ENCODE data around the gene ERICH3. TPM values are rescaled to one million over a fixed set of nuclear protein-coding genes. Genes with fewer than 3 reads are reported as not detected.

Gene ERICH3
- total RNA-seq, 1 donor from 2014 or later = not detected

DNA sequence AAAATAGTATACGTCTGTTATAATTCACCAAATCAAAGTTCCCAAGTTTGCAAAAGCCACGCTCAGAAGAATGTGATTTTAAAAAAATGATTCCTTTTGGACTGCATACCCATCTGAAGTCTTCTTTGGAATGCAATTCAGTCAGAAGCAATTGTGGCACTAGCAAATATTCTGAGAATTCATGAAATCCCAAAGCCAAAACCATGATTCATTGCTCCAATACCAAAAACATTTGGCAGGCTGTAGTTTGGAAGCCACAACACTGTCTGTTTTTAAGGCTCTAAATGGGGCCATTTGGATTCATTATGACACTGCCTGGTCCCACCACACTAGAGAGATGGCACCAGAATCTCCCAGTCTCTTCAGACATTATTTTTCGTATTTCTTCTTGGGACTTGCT lies 139.4 kb downstream of the ERICH3 start:
- H3K27me3 Mint-ChIP-seq (ENCODE audit: insufficient read depth, low read depth) = no peaks in the 10 kb centered on the region
- no peaks in the 10 kb centered on the region for H3K36me3 Mint-ChIP-seq
- no peak overlapping the region for H3K4me3 Mint-ChIP-seq
- Histone ChIP-seq H3K27me3 (no peaks in the 10 kb centered on the region), H3F3A (ENCODE audit: low read depth) (no peaks in the 10 kb centered on the region), H3K9ac (no peak overlapping the region), H3K27ac (no peak overlapping the region), H3K4me1 (no peaks in the 10 kb centered on the region), H3K79me2 (ENCODE audit: low read depth) (no peaks in the 10 kb centered on the region), H3K4me3 (no peak overlapping the region), H3K4me2 (no peak overlapping the region), H4K20me1 (ENCODE audit: low read depth) (no peaks in the 10 kb centered on the region), H3K9me3 (ENCODE audit: low read depth) (no peaks in the 10 kb centered on the region), H3K36me3 (no peaks in the 10 kb centered on the region), H2AFZ (replicated peaks) (no peak overlapping the region)
- peaks cover 3% of the 10 kb centered on the region for H3K9me3 Mint-ChIP-seq
- TF ChIP-seq, protein P1, sequence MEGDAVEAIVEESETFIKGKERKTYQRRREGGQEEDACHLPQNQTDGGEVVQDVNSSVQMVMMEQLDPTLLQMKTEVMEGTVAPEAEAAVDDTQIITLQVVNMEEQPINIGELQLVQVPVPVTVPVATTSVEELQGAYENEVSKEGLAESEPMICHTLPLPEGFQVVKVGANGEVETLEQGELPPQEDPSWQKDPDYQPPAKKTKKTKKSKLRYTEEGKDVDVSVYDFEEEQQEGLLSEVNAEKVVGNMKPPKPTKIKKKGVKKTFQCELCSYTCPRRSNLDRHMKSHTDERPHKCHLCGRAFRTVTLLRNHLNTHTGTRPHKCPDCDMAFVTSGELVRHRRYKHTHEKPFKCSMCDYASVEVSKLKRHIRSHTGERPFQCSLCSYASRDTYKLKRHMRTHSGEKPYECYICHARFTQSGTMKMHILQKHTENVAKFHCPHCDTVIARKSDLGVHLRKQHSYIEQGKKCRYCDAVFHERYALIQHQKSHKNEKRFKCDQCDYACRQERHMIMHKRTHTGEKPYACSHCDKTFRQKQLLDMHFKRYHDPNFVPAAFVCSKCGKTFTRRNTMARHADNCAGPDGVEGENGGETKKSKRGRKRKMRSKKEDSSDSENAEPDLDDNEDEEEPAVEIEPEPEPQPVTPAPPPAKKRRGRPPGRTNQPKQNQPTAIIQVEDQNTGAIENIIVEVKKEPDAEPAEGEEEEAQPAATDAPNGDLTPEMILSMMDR (IDR thresholded peaks at IDR 0.05) = no peak
- TF ChIP-seq EZH2phosphoT487 (IDR thresholded peaks at IDR 0.05) (no peak), EZH2 (IDR thresholded peaks at IDR 0.05) (no peak)
- H3K4me1 Mint-ChIP-seq = no peaks in the 10 kb centered on the region
- no peak overlapping the region for H3K27ac Mint-ChIP-seq
- no peak for DNase-seq (ENCODE audit: low spot score)

DNA sequence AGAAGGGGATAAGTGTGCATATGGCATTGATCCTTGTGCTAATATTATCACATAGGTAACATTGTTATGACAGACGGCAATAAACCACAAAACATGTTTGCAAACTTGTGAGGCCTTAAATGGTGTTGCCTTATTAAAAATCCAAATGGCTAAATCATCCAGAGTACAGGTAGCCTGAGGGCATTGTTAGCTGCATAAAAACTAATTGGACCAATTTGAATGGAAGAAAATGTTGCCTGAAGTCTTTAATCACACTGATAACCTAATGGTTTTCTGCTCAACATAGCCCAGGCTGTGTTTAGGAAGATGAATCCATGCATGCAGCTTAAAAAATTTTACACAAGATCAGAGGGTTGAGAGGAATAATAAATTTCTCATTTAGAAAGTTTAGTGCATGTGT lies 141.8 kb downstream of the ERICH3 start:
- Mint-ChIP-seq H3K9me3 (peaks cover 3% of the 10 kb centered on the region), H3K36me3 (no peaks in the 10 kb centered on the region), H3K27me3 (ENCODE audit: insufficient read depth, low read depth) (no peaks in the 10 kb centered on the region), H3K4me1 (peaks cover 6% of the 10 kb centered on the region), H3K27ac (no peak overlapping the region), H3K4me3 (no peak overlapping the region)
- Histone ChIP-seq H3K27ac (no peak overlapping the region), H3K36me3 (no peaks in the 10 kb centered on the region), H3K79me2 (ENCODE audit: low read depth) (no peaks in the 10 kb centered on the region), H4K20me1 (ENCODE audit: low read depth) (no peaks in the 10 kb centered on the region), H3F3A (ENCODE audit: low read depth) (no peaks in the 10 kb centered on the region), H3K27me3 (no peaks in the 10 kb centered on the region), H3K4me2 (no peak overlapping the region), H3K4me3 (no peak overlapping the region), H3K9ac (no peak overlapping the region), H3K9me3 (ENCODE audit: low read depth) (no peaks in the 10 kb centered on the region), H2AFZ (replicated peaks) (no peak overlapping the region), H3K4me1 (no peaks in the 10 kb centered on the region)
- DNase-seq (ENCODE audit: low spot score) = no peak
- TF ChIP-seq EZH2phosphoT487 (IDR thresholded peaks at IDR 0.05) = no peak
- TF ChIP-seq, protein P1 (IDR thresholded peaks at IDR 0.05) = no peak
- no peak for TF ChIP-seq EZH2 (IDR thresholded peaks at IDR 0.05)

DNA sequence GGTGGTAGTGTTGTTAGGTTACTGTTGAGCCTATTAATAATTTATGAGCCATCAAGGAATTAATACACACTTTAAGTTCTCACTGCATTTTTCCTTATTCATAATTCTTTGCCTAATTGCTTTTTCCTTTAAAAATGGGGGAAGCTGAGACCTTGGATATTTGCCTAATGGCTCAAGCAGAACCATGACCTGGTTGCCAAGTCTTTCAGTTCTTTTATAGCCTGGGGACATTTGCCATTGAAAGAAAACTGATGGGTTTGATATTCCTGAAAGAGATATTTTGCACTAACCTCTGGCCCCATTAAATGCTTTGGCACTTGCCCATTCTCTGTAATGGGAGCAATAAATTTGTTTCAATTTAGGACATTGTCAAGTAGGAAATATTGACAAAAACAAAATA lies 142.7 kb downstream of the ERICH3 start:
- Mint-ChIP-seq H3K36me3 (no peaks in the 10 kb centered on the region), H3K27me3 (ENCODE audit: insufficient read depth, low read depth) (no peaks in the 10 kb centered on the region), H3K4me1 (peaks cover 13% of the 10 kb centered on the region), H3K9me3 (peaks cover 3% of the 10 kb centered on the region), H3K4me3 (no peak overlapping the region), H3K27ac (no peak overlapping the region)
- no peak for TF ChIP-seq EZH2 (IDR thresholded peaks at IDR 0.05)
- TF ChIP-seq, protein P1 (IDR thresholded peaks at IDR 0.05) = no peak
- no peak for TF ChIP-seq EZH2phosphoT487 (IDR thresholded peaks at IDR 0.05)
- no peaks in the 10 kb centered on the region for H3K27me3 ChIP-seq
- H3K36me3 ChIP-seq = no peaks in the 10 kb centered on the region
- no peaks in the 10 kb centered on the region for H3K9me3 ChIP-seq (ENCODE audit: low read depth)
- H3F3A ChIP-seq (ENCODE audit: low read depth) = no peaks in the 10 kb centered on the region
- no peak overlapping the region for H3K9ac ChIP-seq
- H3K4me1 ChIP-seq = no peaks in the 10 kb centered on the region
- H3K27ac ChIP-seq = no peak overlapping the region
- no peak overlapping the region for H2AFZ ChIP-seq (replicated peaks)
- H3K4me3 ChIP-seq = no peak overlapping the region
- H3K79me2 ChIP-seq (ENCODE audit: low read depth) = no peaks in the 10 kb centered on the region
- no peak overlapping the region for H3K4me2 ChIP-seq
- no peak for DNase-seq (ENCODE audit: low spot score)
- no peaks in the 10 kb centered on the region for H4K20me1 ChIP-seq (ENCODE audit: low read depth)

Measured in neural progenitor cell (in vitro differentiated cells).